ENCODE results near the gene F5. TPM values are rescaled to one million over a fixed set of nuclear protein-coding genes. Genes with fewer than 3 reads are reported as not detected.
A peak's percentile ranks its signal among the peaks of the same experiment; 100 is the strongest.

Gene F5
- total RNA-seq, 6 experiments from 2014 or later, result 110 to 279 (median 175) TPM

- Histone ChIP-seq H3K4me3 (no peak overlapping the region), H3K27me3 (no peaks in the 10 kb centered on the region), H3K36me3 (no peaks in the 10 kb centered on the region), H3K9me3 (no peaks in the 10 kb centered on the region), H3K27ac (no peak overlapping the region), H3K4me1 (no peaks in the 10 kb centered on the region)
- 87% methylated on average over 6 of the region's 8 CpGs for WGBS (ENCODE audit: insufficient coverage, low coverage, low lambda C conversion rate, missing lambda C conversion rate)
- TF ChIP-seq, protein P1, sequence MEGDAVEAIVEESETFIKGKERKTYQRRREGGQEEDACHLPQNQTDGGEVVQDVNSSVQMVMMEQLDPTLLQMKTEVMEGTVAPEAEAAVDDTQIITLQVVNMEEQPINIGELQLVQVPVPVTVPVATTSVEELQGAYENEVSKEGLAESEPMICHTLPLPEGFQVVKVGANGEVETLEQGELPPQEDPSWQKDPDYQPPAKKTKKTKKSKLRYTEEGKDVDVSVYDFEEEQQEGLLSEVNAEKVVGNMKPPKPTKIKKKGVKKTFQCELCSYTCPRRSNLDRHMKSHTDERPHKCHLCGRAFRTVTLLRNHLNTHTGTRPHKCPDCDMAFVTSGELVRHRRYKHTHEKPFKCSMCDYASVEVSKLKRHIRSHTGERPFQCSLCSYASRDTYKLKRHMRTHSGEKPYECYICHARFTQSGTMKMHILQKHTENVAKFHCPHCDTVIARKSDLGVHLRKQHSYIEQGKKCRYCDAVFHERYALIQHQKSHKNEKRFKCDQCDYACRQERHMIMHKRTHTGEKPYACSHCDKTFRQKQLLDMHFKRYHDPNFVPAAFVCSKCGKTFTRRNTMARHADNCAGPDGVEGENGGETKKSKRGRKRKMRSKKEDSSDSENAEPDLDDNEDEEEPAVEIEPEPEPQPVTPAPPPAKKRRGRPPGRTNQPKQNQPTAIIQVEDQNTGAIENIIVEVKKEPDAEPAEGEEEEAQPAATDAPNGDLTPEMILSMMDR (IDR thresholded peaks at IDR 0.05), result no peak
- TF ChIP-seq POLR2A (IDR thresholded peaks at IDR 0.05), result no peak
- intact Hi-C loops (cut with DNase I), result no loop called here
- DNase-seq (no peak), ATAC-seq (no peak)
These were observed 34.3 kb upstream of the F5 start for GRCh38 chr1:169620565-169620964.

GRCh38 chr1:169618367-169618766 lies 32.1 kb upstream of the F5 start:
- H3K36me3 ChIP-seq, result no peaks in the 10 kb centered on the region
- H3K27me3 ChIP-seq, result no peaks in the 10 kb centered on the region
- H3K27ac ChIP-seq, result no peak overlapping the region
- no peaks in the 10 kb centered on the region for H3K9me3 ChIP-seq
- 44% methylated on average over 2 of the region's 2 CpGs for WGBS (ENCODE audit: insufficient coverage, low coverage, low lambda C conversion rate, missing lambda C conversion rate)
- intact Hi-C loops (cut with DNase I), result loop anchor here in 1 of 2 donors (10.0 kb wide), 2 partner anchors 86 to 206 kb away; no protein-coding TSS in a partner anchor
- no peaks in the 10 kb centered on the region for H3K4me1 ChIP-seq
- no peak for DNase-seq
- TF ChIP-seq, protein P1 (IDR thresholded peaks at IDR 0.05), result no peak
- TF ChIP-seq POLR2A (IDR thresholded peaks at IDR 0.05), result no peak
- peak in 2 of 4 donors; percentile 46 to 47 for ATAC-seq
- H3K4me3 ChIP-seq, result no peak overlapping the region

DNA sequence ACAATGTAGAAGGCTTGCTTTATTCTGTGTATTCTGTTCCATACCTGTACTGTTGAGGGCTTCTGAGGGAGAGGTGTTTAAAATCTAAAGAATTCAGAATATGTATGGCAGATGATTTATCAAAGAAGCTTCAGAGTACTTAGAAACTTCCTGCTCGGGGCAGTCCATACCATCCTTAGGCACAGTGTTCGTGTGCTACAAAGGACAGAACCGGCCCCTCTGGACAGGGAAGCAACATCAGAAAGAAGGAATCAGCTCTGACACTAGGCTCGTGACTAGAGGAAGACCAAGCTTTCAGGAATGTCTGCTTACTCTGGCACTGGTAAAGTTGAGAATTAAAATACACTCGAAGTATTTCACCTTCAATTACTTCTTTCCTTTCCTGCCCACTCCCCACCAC lies 29.5 kb upstream of the F5 start:
- no peak overlapping the region for H3K4me3 ChIP-seq
- WGBS (ENCODE audit: insufficient coverage, low coverage, low lambda C conversion rate, missing lambda C conversion rate), result 43% methylated on average over 2 of the region's 5 CpGs
- H3K9me3 ChIP-seq, result no peaks in the 10 kb centered on the region
- H3K27me3 ChIP-seq, result no peaks in the 10 kb centered on the region
- intact Hi-C loops (cut with DNase I), result loop anchor here in 1 of 2 donors (10.0 kb wide), 2 partner anchors 89 to 209 kb away; no protein-coding TSS in a partner anchor
- no peak for TF ChIP-seq POLR2A (IDR thresholded peaks at IDR 0.05)
- TF ChIP-seq, protein P1 (IDR thresholded peaks at IDR 0.05), result no peak
- ATAC-seq, result no peak
- no peaks in the 10 kb centered on the region for H3K4me1 ChIP-seq
- DNase-seq, result no peak
- H3K27ac ChIP-seq, result no peak overlapping the region
- H3K36me3 ChIP-seq, result no peaks in the 10 kb centered on the region

DNA sequence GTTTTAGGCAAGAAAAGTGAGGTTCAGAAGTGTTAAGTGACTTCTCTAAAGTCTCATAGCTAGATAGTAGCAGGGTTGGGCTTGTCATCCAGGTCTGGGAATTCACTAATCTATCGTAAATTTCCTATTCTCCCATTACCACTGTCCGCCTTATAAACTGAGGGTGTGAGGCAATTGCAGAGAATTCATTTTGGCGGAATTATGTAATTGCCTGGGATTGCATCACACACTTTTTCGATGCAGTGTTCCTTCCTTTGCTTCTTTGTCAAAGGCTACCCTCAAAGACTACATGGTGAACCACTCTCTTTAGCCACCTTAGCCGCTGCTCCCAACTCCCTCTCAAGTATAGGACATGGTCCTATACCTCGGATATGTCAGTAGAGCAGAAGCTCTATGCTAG lies 24.6 kb upstream of the F5 start:
- H3K36me3 ChIP-seq, result no peaks in the 10 kb centered on the region
- 66% methylated on average over 6 of the region's 6 CpGs for WGBS (ENCODE audit: insufficient coverage, low coverage, low lambda C conversion rate, missing lambda C conversion rate)
- H3K9me3 ChIP-seq, result no peaks in the 10 kb centered on the region
- intact Hi-C loops (cut with DNase I), result loop anchor here in 1 of 2 donors (10.0 kb wide), 2 partner anchors 94 to 214 kb away; no protein-coding TSS in a partner anchor
- DNase-seq (no peak), ATAC-seq (no peak)
- H3K27ac ChIP-seq, result no peak overlapping the region
- H3K4me1 ChIP-seq, result no peaks in the 10 kb centered on the region
- no peaks in the 10 kb centered on the region for H3K27me3 ChIP-seq
- TF ChIP-seq, protein P1 (IDR thresholded peaks at IDR 0.05), result no peak
- TF ChIP-seq POLR2A (IDR thresholded peaks at IDR 0.05), result no peak
- no peak overlapping the region for H3K4me3 ChIP-seq
